A549 (cell line): ENCODE measurements around the gene PRKAR2B. TPM values are rescaled to one million over a fixed set of nuclear protein-coding genes. Genes with fewer than 3 reads are reported as not detected.

Experiments
- ATAC-seq, 2 experiments: fragments of 200-7000 bp in 1 of 2; fragments of >200 bp in 1 of 2; cut with Nextera tagmentation in 1 of 2; cut with Tn5 transposase in 1 of 2; 3 replicates each; pipeline versions ENCODE4 v1.8.0 to v1.9.1; 2018 to 2020; ENCODE audit warnings: mild to moderate bottlenecking in 1 of 2, moderate library complexity in 1 of 2
- CTCF ChIA-PET: fragments of 300-600 bp; sonication (Branson Sonifier 250); formaldehyde crosslinking; extraction: SDS; loops from one replicate; lab custom pipeline; 2021; ENCODE audit warnings: antibody characterized with exemption, inconsistent platforms; lab: Yijun Ruan, JAX
- POLR2A ChIA-PET: fragments of 350-600 bp; formaldehyde crosslinking; extraction: SDS; loops from one replicate; lab custom pipeline; 2021; ENCODE audit warnings: antibody characterized with exemption, inconsistent platforms; lab: Yijun Ruan, JAX
- DNase-seq, 2 experiments: peaks; one replicate each; pipeline versions ENCODE4 v3.0.0 to v3.0.0-alpha.2; 2011 to 2016; ENCODE audit warnings: low read depth in 1 of 2, low spot score in 1 of 2
- FAIRE-seq: peaks from 2 replicates; lab custom pipeline; 2011; peaks lifted over from hg19 to GRCh38; lab: Jason Lieb, UNC
- H3K27ac ChIP-seq, 2 experiments: fragments of >200 bp; sonication (Bioruptor Twin); formaldehyde crosslinking; 3 replicates each; pipeline ENCODE4 v1.5.1; 2016 to 2017
- H3K4me1 ChIP-seq: fragments of >200 bp; sonication (Bioruptor Twin); formaldehyde crosslinking; 3 replicates; pipeline ENCODE4 v1.6.1; 2016
- H3K4me2 ChIP-seq: fragments of >200 bp; sonication (Bioruptor Twin); formaldehyde crosslinking; 3 replicates; pipeline ENCODE4 v1.6.1; 2016
- H3K4me3 ChIP-seq: fragments of >200 bp; sonication (Bioruptor Twin); formaldehyde crosslinking; 3 replicates; pipeline ENCODE4 v1.5.1; 2016
- H3K9me3 ChIP-seq: fragments of >200 bp; sonication (Bioruptor Twin); formaldehyde crosslinking; 3 replicates; pipeline ENCODE4 v1.6.1; 2016
- CHD2 ChIP-seq: fragments of 150-350 bp; IDR thresholded peaks from 2 replicates; pipeline ENCODE4 v1.6.1; 2014; ENCODE audit warnings: low read length; ENCODE audit not compliant: partially characterized antibody
- CHD4 ChIP-seq: fragments of 200-600 bp; sonication (generic); IDR thresholded peaks from 2 replicates; pipeline ENCODE4 v1.6.1; 2016; ENCODE audit warnings: antibody characterized with exemption, mild to moderate bottlenecking, borderline replicate concordance
- E2F6 ChIP-seq: IDR thresholded peaks from 2 replicates; pipeline ENCODE4 v1.6.1; 2012; ENCODE audit warnings: low read depth, borderline replicate concordance
- EHF ChIP-seq: fragments of 250-450 bp; sonication (Bioruptor Pico); IDR thresholded peaks from 2 replicates; pipeline ENCODE4 v1.5.0; 2020; ENCODE audit warnings: mild to moderate bottlenecking
- EHMT2 ChIP-seq: fragments of 200-600 bp; sonication (generic); IDR thresholded peaks from 2 replicates; pipeline ENCODE4 v1.6.1; 2016; ENCODE audit warnings: antibody characterized with exemption, low read depth, mild to moderate bottlenecking, moderate library complexity
- EP300 ChIP-seq, 2 experiments: fragments of >200 bp; sonication (Bioruptor Twin); formaldehyde crosslinking; IDR thresholded peaks; 2 replicates in 1 of 2; 3 replicates in 1 of 2; pipeline ENCODE4 v1.6.1; 2016 to 2017
- FOSL2 ChIP-seq, 2 experiments: fragments of 450-650 bp in 1 of 2; fragments of >200 bp in 1 of 2; sonication (Bioruptor Twin) in 1 of 2; formaldehyde crosslinking; IDR thresholded peaks; 2 replicates each; pipeline versions ENCODE4 v1.5.0 to v1.6.1; 2016 to 2020; ENCODE audit warnings: mild to moderate bottlenecking in 1 of 2, moderate library complexity in 1 of 2
- GATA3 ChIP-seq: IDR thresholded peaks from 2 replicates; pipeline ENCODE4 v1.6.1; 2012; ENCODE audit warnings: borderline replicate concordance
- HOXA7 ChIP-seq: fragments of 250-450 bp; sonication (Bioruptor Pico); IDR thresholded peaks from 2 replicates; pipeline ENCODE4 v1.5.0; 2020; ENCODE audit warnings: mild to moderate bottlenecking, moderate library complexity
- HOXB13 ChIP-seq: fragments of 250-450 bp; sonication (Bioruptor Pico); IDR thresholded peaks from 2 replicates; pipeline ENCODE4 v1.5.0; 2020; ENCODE audit warnings: low read depth, mild to moderate bottlenecking, moderate library complexity
- JUNB ChIP-seq: fragments of >200 bp; sonication (Bioruptor Twin); formaldehyde crosslinking; IDR thresholded peaks from 2 replicates; pipeline ENCODE4 v1.6.1; 2016
- KDM1A ChIP-seq: fragments of 200-600 bp; sonication (generic); IDR thresholded peaks from 2 replicates; pipeline ENCODE4 v1.6.1; 2016; ENCODE audit warnings: low read depth, mild to moderate bottlenecking
- MAZ ChIP-seq: fragments of 150-350 bp; IDR thresholded peaks from 2 replicates; pipeline ENCODE4 v1.6.1; 2014; ENCODE audit warnings: antibody characterized with exemption, low read depth, low read length, borderline replicate concordance
- NFE2L2 ChIP-seq: fragments of 150-350 bp; conservative IDR thresholded peaks from 2 replicates; pipeline ENCODE4 v1.6.1; 2014; ENCODE audit warnings: low read length
- PBX3 ChIP-seq: IDR thresholded peaks from 2 replicates; pipeline ENCODE4 v1.6.1; 2012
- POLR2AphosphoS2 ChIP-seq: conservative IDR thresholded peaks from 2 replicates; pipeline ENCODE4 v1.6.1; 2012; ENCODE audit warnings: low read length, improper control_type of control experiment, inconsistent platforms
- RAD21 ChIP-seq, 2 experiments: fragments of >200 bp in 1 of 2; sonication (Bioruptor Twin) in 1 of 2; formaldehyde crosslinking in 1 of 2; IDR thresholded peaks in 1 of 2; conservative IDR thresholded peaks in 1 of 2; 2 replicates in 1 of 2; 3 replicates in 1 of 2; pipeline ENCODE4 v1.6.1; 2012 to 2018; ENCODE audit warnings: inconsistent platforms in 1 of 2
- RCOR1 ChIP-seq: fragments of 150-350 bp; IDR thresholded peaks from 2 replicates; pipeline ENCODE4 v1.6.1; 2014; ENCODE audit warnings: antibody characterized with exemption, low read length, low read depth
- RNF2 ChIP-seq: fragments of 200-600 bp; sonication (generic); IDR thresholded peaks from 2 replicates; pipeline ENCODE4 v1.6.1; 2016; ENCODE audit warnings: low read depth, mild to moderate bottlenecking, antibody characterized with exemption, moderate library complexity, borderline replicate concordance
- SMC3 ChIP-seq: fragments of >200 bp; sonication (Bioruptor Twin); formaldehyde crosslinking; IDR thresholded peaks from 3 replicates; pipeline ENCODE4 v1.6.1; 2018; ENCODE audit warnings: inconsistent platforms
- TP53 ChIP-seq: fragments of 250-450 bp; sonication (Bioruptor Pico); IDR thresholded peaks from 2 replicates; pipeline ENCODE4 v1.5.0; 2021; ENCODE audit warnings: mild to moderate bottlenecking, moderate library complexity
- ZSCAN20 ChIP-seq: fragments of 250-450 bp; sonication (Bioruptor Pico); IDR thresholded peaks from 2 replicates; pipeline ENCODE4 v1.8.0; 2022; ENCODE audit warnings: mild to moderate bottlenecking, moderate library complexity
- WGBS: methylation state at CpG from one replicate; pipeline ENCODE4 v1.1.6; 2017; ENCODE audit errors: missing lambda C conversion rate; 5-methylcytosine and 5-hydroxymethylcytosine counted together
- polyA plus RNA-seq, 4 experiments: library from polyadenylated mRNA; depleted of rRNA in 3 of 4; stranded (reverse); fragments of >200 nt; fragmentation: RNase III in 1 of 4; extraction: RNeasy Plus Mini Kit Qiagen cat#74134 plus additional on column Dnase treatment in 1 of 4; gene quantifications; 2 replicates in 3 of 4; 3 replicates in 1 of 4; pipeline ENCODE4 v1.2.3, GENCODE V29; 2011 to 2017
- TF ChIP-seq, protein P1 (sequence below): fragments of >200 bp; sonication (Bioruptor Twin); formaldehyde crosslinking; IDR thresholded peaks from 3 replicates; pipeline ENCODE4 v1.5.1; 2016
- TF ChIP-seq, protein P2 (sequence below): fragments of >200 bp; sonication (Bioruptor Twin); formaldehyde crosslinking; IDR thresholded peaks from 2 replicates; pipeline ENCODE4 v1.6.1; 2016

PRKAR2B gene
- polyA plus RNA-seq, 2 of the 4 experiments (the other 2 are of a cell fraction) = 3.6 to 4.4 TPM

DNA sequence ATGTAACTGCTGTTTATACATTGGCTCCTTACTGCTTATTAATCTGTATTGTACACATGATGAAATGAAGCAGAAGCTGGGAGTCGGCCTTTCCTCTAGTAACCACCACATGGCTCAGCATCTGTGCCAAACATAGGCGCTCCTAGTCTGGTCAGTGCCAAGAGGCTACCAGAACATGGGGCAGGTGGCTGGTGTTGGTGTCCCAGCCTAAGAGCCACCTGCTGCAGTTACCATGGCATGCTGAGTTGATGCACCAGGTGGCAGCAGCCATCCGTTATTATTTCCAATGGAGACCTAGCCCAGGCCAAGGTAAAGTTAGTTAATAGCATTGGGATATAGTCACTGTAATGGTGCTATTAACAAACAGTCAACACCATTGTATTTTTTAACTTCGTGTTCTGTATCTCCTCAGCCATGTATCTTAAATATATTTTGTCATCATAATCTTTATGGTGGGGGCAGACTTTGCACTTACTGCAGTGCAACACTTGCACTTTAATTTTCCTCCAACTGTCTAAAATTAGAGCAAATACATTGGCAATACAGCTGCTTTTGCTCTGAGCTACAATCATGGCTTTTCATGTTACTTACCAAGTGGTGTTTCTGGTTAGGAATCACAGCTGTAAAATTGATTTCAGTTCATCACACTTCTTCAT is 157.4 kb downstream of the PRKAR2B start:
- H3K9me3 ChIP-seq = no peaks in the 10 kb centered on the region
- H3K4me1 ChIP-seq = no peaks in the 10 kb centered on the region
- ChIA-PET CTCF (interaction anchor here (0.6 to 1.5 kb wide), 14 partner anchors 9 to 944 kb away, joined by 3 to 6 read pairs (median 3); partner anchors contain the start of gene HBP1), POLR2A (no interaction called here)
- TF ChIP-seq EP300 (IDR thresholded peaks at IDR 0.05) (no peak), RAD21 (conservative IDR thresholded peaks at IDR 0.05 in 1 of 2, IDR thresholded peaks at IDR 0.05 in 1 of 2) (peak; percentile 57 to 68), SMC3 (peak; percentile 55), PBX3 (no peak), JUNB (no peak), TP53 (no peak), EHF (CRISPR knock-in tag) (no peak), RNF2 (no peak), KDM1A (no peak)
- TF ChIP-seq, protein P1, sequence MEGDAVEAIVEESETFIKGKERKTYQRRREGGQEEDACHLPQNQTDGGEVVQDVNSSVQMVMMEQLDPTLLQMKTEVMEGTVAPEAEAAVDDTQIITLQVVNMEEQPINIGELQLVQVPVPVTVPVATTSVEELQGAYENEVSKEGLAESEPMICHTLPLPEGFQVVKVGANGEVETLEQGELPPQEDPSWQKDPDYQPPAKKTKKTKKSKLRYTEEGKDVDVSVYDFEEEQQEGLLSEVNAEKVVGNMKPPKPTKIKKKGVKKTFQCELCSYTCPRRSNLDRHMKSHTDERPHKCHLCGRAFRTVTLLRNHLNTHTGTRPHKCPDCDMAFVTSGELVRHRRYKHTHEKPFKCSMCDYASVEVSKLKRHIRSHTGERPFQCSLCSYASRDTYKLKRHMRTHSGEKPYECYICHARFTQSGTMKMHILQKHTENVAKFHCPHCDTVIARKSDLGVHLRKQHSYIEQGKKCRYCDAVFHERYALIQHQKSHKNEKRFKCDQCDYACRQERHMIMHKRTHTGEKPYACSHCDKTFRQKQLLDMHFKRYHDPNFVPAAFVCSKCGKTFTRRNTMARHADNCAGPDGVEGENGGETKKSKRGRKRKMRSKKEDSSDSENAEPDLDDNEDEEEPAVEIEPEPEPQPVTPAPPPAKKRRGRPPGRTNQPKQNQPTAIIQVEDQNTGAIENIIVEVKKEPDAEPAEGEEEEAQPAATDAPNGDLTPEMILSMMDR = peak; percentile 53
- FAIRE-seq (no peak), DNase-seq (peak; percentile 51 to 68), ATAC-seq (peak; percentile 95)
- 49% methylated on average over 4 of the region's 4 CpGs for WGBS
- H3K4me2 ChIP-seq = no peak overlapping the region
- H3K4me3 ChIP-seq = no peak overlapping the region
- no peak overlapping the region for H3K27ac ChIP-seq

DNA sequence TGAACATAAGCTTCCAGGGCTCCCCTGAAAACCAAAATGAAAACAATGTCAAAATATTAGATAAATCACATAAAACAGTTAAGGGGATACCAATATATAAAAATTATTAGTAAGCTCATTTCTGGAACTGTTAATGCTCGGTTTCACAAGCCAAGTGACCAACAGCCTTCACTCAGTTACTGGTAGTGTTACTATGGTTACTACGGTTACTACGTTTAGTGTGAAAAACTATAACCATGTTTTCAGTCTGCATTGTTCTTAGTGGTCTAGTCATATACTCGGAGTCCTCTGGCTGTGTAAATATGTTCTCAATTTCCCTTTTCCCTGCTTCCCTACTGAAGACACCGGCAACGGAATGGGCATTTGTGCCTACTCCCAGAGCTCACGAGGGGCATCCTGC is 159.1 kb downstream of the PRKAR2B start:
- no peak for DNase-seq
- TF ChIP-seq ZSCAN20 (CRISPR knock-in tag) (no peak), RCOR1 (no peak), E2F6 (no peak), NFE2L2 (no peak), EHMT2 (no peak), CHD2 (no peak), HOXA7 (CRISPR knock-in tag) (no peak), HOXB13 (no peak), FOSL2 (IDR thresholded peaks at IDR 0.05) (no peak), FOSL2 (CRISPR knock-in tag; IDR thresholded peaks at IDR 0.05) (no peak), GATA3 (no peak), MAZ (no peak), POLR2AphosphoS2 (no peak), CHD4 (no peak)
- TF ChIP-seq, protein P2, sequence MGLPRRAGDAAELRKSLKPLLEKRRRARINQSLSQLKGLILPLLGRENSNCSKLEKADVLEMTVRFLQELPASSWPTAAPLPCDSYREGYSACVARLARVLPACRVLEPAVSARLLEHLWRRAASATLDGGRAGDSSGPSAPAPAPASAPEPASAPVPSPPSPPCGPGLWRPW = no peak
- ChIA-PET CTCF (interaction anchor here (0.9 to 1.7 kb wide), 5 partner anchors 10 to 668 kb away, joined by 3 to 5 read pairs (median 3); no protein-coding TSS in a partner anchor), POLR2A (no interaction called here)
- Histone ChIP-seq H3K4me2 (no peak overlapping the region), H3K27ac (no peak overlapping the region), H3K4me3 (no peak overlapping the region), H3K9me3 (no peaks in the 10 kb centered on the region), H3K4me1 (no peaks in the 10 kb centered on the region)
- 89% methylated on average over 7 of the region's 7 CpGs for whole genome bisulfite sequencing
- FAIRE-seq = no peak
- ATAC-seq = no peak
